GM18499 (cell line): ENCODE measurements around the gene NEK6.

Experiments
- ATAC-seq: cut with Tn5 transposase; IDR thresholded peaks from one replicate; pipeline ENCODE4 v1.9.1; 2021; ENCODE audit warnings: moderate number of reproducible peaks; ENCODE audit not compliant: insufficient read depth, unreplicated experiment

The NEK6 gene

GRCh38 chr9:124388275-124389048, 130.7 kb downstream of the NEK6 start:
- no peak for ATAC-seq

- ATAC-seq: no peak
These were observed 131.6 kb downstream of the NEK6 start for GRCh38 chr9:124389146-124389939.

GRCh38 chr9:124390794-124391658, 133.3 kb downstream of the NEK6 start:
- ATAC-seq: no peak

GRCh38 chr9:124392254-124392870, 134.6 kb downstream of the NEK6 start:
- no peak for ATAC-seq

- no peak for ATAC-seq
These were observed 135.2 kb downstream of the NEK6 start for GRCh38 chr9:124392871-124393460.

GRCh38 chr9:124394167-124394566, 136.4 kb downstream of the NEK6 start:
- ATAC-seq: no peak

GRCh38 chr9:124394596-124394995, 136.8 kb downstream of the NEK6 start:
- ATAC-seq: no peak

- ATAC-seq: no peak
These were observed 138.1 kb downstream of the NEK6 start for GRCh38 chr9:124395826-124396225.

GRCh38 chr9:124398191-124398935, 140.6 kb downstream of the NEK6 start:
- ATAC-seq: no peak

GRCh38 chr9:124399323-124399967, 141.7 kb downstream of the NEK6 start:
- no peak for ATAC-seq

GRCh38 chr9:124399968-124400940, 142.5 kb downstream of the NEK6 start:
- ATAC-seq: no peak
